Measurements from ENCODE around the gene PHF12. TPM values are rescaled to one million over a fixed set of nuclear protein-coding genes. Genes with fewer than 3 reads are reported as not detected.

Gene PHF12
- total and polyA plus RNA-seq, 2 of the 13 experiments (the other 11 are each of a cell fraction or from before 2014, with no cell fraction given): 9.8 to 17.1 TPM

- TF ChIP-seq, protein P1, sequence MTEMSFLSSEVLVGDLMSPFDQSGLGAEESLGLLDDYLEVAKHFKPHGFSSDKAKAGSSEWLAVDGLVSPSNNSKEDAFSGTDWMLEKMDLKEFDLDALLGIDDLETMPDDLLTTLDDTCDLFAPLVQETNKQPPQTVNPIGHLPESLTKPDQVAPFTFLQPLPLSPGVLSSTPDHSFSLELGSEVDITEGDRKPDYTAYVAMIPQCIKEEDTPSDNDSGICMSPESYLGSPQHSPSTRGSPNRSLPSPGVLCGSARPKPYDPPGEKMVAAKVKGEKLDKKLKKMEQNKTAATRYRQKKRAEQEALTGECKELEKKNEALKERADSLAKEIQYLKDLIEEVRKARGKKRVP (CRISPR knock-in tag; IDR thresholded peaks at IDR 0.05): peak in 1 of 2 experiments; percentile 67; a peak in 2 of 4 replicates
- TF ChIP-seq, protein P2, sequence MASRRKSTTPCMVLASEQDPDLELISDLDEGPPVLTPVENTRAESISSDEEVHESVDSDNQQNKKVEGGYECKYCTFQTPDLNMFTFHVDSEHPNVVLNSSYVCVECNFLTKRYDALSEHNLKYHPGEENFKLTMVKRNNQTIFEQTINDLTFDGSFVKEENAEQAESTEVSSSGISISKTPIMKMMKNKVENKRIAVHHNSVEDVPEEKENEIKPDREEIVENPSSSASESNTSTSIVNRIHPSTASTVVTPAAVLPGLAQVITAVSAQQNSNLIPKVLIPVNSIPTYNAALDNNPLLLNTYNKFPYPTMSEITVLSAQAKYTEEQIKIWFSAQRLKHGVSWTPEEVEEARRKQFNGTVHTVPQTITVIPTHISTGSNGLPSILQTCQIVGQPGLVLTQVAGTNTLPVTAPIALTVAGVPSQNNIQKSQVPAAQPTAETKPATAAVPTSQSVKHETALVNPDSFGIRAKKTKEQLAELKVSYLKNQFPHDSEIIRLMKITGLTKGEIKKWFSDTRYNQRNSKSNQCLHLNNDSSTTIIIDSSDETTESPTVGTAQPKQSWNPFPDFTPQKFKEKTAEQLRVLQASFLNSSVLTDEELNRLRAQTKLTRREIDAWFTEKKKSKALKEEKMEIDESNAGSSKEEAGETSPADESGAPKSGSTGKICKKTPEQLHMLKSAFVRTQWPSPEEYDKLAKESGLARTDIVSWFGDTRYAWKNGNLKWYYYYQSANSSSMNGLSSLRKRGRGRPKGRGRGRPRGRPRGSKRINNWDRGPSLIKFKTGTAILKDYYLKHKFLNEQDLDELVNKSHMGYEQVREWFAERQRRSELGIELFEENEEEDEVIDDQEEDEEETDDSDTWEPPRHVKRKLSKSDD (CRISPR knock-in tag; IDR thresholded peaks at IDR 0.05; ENCODE audit: low read depth): peak; percentile 70
- TF ChIP-seq, protein P3, sequence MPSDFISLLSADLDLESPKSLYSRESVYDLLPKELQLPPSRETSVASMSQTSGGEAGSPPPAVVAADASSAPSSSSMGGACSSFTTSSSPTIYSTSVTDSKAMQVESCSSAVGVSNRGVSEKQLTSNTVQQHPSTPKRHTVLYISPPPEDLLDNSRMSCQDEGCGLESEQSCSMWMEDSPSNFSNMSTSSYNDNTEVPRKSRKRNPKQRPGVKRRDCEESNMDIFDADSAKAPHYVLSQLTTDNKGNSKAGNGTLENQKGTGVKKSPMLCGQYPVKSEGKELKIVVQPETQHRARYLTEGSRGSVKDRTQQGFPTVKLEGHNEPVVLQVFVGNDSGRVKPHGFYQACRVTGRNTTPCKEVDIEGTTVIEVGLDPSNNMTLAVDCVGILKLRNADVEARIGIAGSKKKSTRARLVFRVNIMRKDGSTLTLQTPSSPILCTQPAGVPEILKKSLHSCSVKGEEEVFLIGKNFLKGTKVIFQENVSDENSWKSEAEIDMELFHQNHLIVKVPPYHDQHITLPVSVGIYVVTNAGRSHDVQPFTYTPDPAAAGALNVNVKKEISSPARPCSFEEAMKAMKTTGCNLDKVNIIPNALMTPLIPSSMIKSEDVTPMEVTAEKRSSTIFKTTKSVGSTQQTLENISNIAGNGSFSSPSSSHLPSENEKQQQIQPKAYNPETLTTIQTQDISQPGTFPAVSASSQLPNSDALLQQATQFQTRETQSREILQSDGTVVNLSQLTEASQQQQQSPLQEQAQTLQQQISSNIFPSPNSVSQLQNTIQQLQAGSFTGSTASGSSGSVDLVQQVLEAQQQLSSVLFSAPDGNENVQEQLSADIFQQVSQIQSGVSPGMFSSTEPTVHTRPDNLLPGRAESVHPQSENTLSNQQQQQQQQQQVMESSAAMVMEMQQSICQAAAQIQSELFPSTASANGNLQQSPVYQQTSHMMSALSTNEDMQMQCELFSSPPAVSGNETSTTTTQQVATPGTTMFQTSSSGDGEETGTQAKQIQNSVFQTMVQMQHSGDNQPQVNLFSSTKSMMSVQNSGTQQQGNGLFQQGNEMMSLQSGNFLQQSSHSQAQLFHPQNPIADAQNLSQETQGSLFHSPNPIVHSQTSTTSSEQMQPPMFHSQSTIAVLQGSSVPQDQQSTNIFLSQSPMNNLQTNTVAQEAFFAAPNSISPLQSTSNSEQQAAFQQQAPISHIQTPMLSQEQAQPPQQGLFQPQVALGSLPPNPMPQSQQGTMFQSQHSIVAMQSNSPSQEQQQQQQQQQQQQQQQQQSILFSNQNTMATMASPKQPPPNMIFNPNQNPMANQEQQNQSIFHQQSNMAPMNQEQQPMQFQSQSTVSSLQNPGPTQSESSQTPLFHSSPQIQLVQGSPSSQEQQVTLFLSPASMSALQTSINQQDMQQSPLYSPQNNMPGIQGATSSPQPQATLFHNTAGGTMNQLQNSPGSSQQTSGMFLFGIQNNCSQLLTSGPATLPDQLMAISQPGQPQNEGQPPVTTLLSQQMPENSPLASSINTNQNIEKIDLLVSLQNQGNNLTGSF (CRISPR knock-in tag; IDR thresholded peaks at IDR 0.05): no peak
- peak; percentile 80; the same call in 1 of the 2 replicates for TF ChIP-seq FOXC1 (CRISPR knock-in tag; IDR thresholded peaks at IDR 0.05; ENCODE audit: borderline replicate concordance)
- TF ChIP-seq PHF21A (CRISPR knock-in tag; IDR thresholded peaks at IDR 0.05): peak; percentile 71; the same call in 1 of the 2 replicates
- TF ChIP-seq, protein P4, sequence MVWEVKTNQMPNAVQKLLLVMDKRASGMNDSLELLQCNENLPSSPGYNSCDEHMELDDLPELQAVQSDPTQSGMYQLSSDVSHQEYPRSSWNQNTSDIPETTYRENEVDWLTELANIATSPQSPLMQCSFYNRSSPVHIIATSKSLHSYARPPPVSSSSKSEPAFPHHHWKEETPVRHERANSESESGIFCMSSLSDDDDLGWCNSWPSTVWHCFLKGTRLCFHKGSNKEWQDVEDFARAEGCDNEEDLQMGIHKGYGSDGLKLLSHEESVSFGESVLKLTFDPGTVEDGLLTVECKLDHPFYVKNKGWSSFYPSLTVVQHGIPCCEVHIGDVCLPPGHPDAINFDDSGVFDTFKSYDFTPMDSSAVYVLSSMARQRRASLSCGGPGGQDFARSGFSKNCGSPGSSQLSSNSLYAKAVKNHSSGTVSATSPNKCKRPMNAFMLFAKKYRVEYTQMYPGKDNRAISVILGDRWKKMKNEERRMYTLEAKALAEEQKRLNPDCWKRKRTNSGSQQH (CRISPR knock-in tag; IDR thresholded peaks at IDR 0.05; ENCODE audit: low read depth): 0 out of 2 replicates have a peak, but pooled peaks have one; percentile 61
- TF ChIP-seq ZNF674 (CRISPR knock-in tag; IDR thresholded peaks at IDR 0.05; ENCODE audit: low read depth): 0 out of 2 replicates have a peak, but pooled peaks have one; percentile 55
- TF ChIP-seq TBX2 (CRISPR knock-in tag; IDR thresholded peaks at IDR 0.05; ENCODE audit: borderline replicate concordance): peak; percentile 76
- peak; percentile 68 for TF ChIP-seq FOSL2 (CRISPR knock-in tag; IDR thresholded peaks at IDR 0.05)
- peak; percentile 44; the same call in 1 of the 2 replicates for TF ChIP-seq ETV5 (CRISPR knock-in tag; IDR thresholded peaks at IDR 0.05; ENCODE audit: borderline replicate concordance)
- peak; percentile 94 for TF ChIP-seq ZNF501 (CRISPR knock-in tag; IDR thresholded peaks at IDR 0.05)
- peak; percentile 38; the same call in 1 of the 2 replicates for TF ChIP-seq ZNF317 (CRISPR knock-in tag; IDR thresholded peaks at IDR 0.05)
These were observed 965 bp upstream of the PHF12 start (continued) for GRCh38 chr17:28951991-28952975.
